Upper lobe of right lung (tissue), 1 donor: Measurements from ENCODE around the gene CHMP1A. TPM values are rescaled to one million over a fixed set of nuclear protein-coding genes. Genes with fewer than 3 reads are reported as not detected.

ENCODE experiments used
- ATAC-seq: fragments of 200-7000 bp; cut with Tn5 transposase; one replicate; pipeline ENCODE4 v1.9.1; 2020; ENCODE audit warnings: mild to moderate bottlenecking, moderate library complexity
- DNase-seq: peaks from one replicate; pipeline ENCODE4 v3.0.0-alpha.2; 2020
- H3K27ac ChIP-seq: fragments of 200-600 bp; one replicate; pipeline ENCODE4 v1.8.0; 2022
- H3K27me3 ChIP-seq: fragments of 200-600 bp; one replicate; pipeline ENCODE4 v1.8.0; 2022; ENCODE audit warnings: mild to moderate bottlenecking
- H3K36me3 ChIP-seq: fragments of 200-600 bp; one replicate; pipeline ENCODE4 v1.8.0; 2022
- H3K4me1 ChIP-seq: fragments of 200-600 bp; one replicate; pipeline ENCODE4 v1.8.0; 2022
- H3K4me3 ChIP-seq: fragments of 200-600 bp; one replicate; pipeline ENCODE4 v1.8.0; 2022; ENCODE audit warnings: mild to moderate bottlenecking
- H3K9me3 ChIP-seq: fragments of 200-600 bp; one replicate; pipeline ENCODE4 v1.8.0; 2022
- intact Hi-C: fragments of 100-400 bp; cut with DNase I; formaldehyde crosslinking; loops from one replicate; pipeline ENCODE4 v1.11.0; 2022
- total RNA-seq: library from RNA; stranded (reverse); fragmentation: NEBNext Ultra II Directional; extraction: Animal tissue kit (Norgen Biotek cat#: 25700); gene quantifications from one replicate; pipeline ENCODE4 v1.2.1, GENCODE V29; 2021
- TF ChIP-seq, protein P1 (sequence below): fragments of 200-600 bp; IDR thresholded peaks from one replicate; pipeline ENCODE4 v1.8.0; 2022; ENCODE audit warnings: antibody characterized with exemption
- donor health status: DM: no; HTN: yes; CAD: no; lungs with severe emphysema.

CHMP1A gene
- total RNA-seq, 1 donor from 2014 or later = 74.0 TPM

DNA sequence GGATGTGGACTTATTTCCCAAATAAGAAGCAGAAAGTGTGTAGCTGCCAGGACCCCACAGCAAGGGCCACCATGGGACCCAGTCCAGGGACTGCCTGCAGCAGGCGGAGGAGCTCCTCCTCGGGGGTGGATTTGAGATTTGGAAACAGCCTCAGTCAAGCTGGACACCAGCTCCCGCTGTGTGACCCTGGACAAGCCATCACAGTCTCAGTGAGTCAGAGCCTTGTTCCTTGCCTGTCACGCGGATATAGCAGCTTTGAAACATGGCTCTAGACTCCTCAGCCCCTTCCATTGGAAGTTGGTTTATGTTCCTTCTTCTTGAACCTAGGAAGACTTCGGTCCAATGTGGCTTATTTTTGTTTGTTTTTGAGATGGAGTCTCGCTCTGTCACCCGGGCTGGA, 56.6 kb downstream of the CHMP1A start:
- intact Hi-C loops = no loop called here
- ATAC-seq (no peak), DNase-seq (no peak)
- TF ChIP-seq, protein P1, sequence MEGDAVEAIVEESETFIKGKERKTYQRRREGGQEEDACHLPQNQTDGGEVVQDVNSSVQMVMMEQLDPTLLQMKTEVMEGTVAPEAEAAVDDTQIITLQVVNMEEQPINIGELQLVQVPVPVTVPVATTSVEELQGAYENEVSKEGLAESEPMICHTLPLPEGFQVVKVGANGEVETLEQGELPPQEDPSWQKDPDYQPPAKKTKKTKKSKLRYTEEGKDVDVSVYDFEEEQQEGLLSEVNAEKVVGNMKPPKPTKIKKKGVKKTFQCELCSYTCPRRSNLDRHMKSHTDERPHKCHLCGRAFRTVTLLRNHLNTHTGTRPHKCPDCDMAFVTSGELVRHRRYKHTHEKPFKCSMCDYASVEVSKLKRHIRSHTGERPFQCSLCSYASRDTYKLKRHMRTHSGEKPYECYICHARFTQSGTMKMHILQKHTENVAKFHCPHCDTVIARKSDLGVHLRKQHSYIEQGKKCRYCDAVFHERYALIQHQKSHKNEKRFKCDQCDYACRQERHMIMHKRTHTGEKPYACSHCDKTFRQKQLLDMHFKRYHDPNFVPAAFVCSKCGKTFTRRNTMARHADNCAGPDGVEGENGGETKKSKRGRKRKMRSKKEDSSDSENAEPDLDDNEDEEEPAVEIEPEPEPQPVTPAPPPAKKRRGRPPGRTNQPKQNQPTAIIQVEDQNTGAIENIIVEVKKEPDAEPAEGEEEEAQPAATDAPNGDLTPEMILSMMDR = no peak
- Histone ChIP-seq H3K9me3 (no peaks in the 10 kb centered on the region), H3K4me1 (peaks cover 9% of the 10 kb centered on the region), H3K27ac (no peak overlapping the region), H3K27me3 (no peaks in the 10 kb centered on the region), H3K4me3 (no peak overlapping the region), H3K36me3 (no peaks in the 10 kb centered on the region)

DNA sequence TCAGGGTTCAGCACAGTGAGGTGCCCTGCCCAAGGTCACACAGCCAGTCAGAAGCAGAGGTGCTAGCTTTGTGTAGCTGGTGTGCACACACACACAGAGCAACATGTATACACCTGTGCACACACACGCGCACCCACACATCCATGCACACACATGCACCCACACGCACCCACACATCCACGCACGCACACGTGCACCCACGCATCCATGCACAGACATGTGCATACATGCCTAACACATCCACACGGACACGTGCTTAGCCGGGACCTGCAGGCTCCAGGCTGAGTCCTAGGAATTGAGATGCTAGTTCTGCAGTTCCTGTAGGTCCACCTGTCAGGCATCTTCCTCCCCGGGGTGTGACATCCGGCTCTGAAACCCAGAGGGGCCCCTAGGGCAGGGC, 57.1 kb downstream of the CHMP1A start:
- Histone ChIP-seq H3K4me1 (peaks cover 9% of the 10 kb centered on the region), H3K36me3 (no peaks in the 10 kb centered on the region), H3K27ac (no peak overlapping the region), H3K4me3 (no peak overlapping the region), H3K9me3 (no peaks in the 10 kb centered on the region), H3K27me3 (no peaks in the 10 kb centered on the region)
- intact Hi-C loops = no loop called here
- TF ChIP-seq, protein P1 = no peak
- ATAC-seq (no peak), DNase-seq (no peak)

DNA sequence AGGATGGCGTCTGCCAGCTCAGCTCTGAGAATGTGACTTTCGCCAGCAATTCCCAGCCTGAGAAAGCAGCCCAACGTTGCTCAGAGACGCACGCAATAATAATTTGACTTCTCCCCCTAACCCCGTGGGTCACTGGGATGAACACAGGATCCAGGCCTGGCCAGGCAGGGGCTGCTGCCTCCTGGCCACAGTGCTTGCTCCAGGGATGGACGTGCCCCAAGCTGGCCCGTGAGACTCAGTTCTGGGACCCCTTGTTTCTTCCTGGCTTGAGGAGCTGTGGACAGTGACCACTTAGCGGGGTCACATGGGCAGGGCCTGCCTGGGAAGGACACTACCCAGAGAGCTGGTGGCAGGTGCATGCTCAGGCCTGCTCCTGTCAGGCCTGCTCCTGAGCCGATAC, 57.6 kb downstream of the CHMP1A start:
- DNase-seq (no peak), ATAC-seq (no peak)
- TF ChIP-seq, protein P1 = no peak
- H3K4me3 ChIP-seq = no peak overlapping the region
- no peaks in the 10 kb centered on the region for H3K36me3 ChIP-seq
- intact Hi-C loops = no loop called here
- H3K27ac ChIP-seq = no peak overlapping the region
- H3K27me3 ChIP-seq = no peaks in the 10 kb centered on the region
- H3K9me3 ChIP-seq = no peaks in the 10 kb centered on the region
- H3K4me1 ChIP-seq = peaks cover 9% of the 10 kb centered on the region

DNA sequence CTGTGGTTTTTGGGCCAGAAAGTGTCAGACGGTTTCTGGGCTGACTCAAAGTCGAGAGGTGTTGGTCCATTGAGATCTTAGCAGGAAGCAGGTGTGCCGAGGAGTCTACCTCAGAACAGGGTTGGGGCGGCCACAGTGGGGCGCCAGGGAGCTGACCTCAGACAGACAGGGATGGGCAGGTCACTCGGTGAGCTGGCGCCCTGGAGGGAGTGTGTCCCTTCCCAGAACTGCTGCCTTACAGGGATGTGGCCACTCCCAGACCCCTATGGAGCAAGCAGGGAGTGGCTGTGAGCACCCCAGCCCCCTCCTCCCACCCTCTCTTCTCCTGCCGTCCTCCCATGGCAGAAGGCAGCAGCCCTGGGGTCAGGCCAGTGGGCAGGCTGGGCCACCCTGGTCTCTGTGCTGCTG, 58.1 kb downstream of the CHMP1A start:
- Histone ChIP-seq H3K9me3 (no peaks in the 10 kb centered on the region), H3K36me3 (no peaks in the 10 kb centered on the region), H3K27ac (no peak overlapping the region), H3K4me1 (peaks cover 9% of the 10 kb centered on the region), H3K4me3 (no peak overlapping the region), H3K27me3 (no peaks in the 10 kb centered on the region)
- DNase-seq (no peak), ATAC-seq (peak; percentile 32)
- intact Hi-C loops = no loop called here
- TF ChIP-seq, protein P1 = peak; percentile 16

DNA sequence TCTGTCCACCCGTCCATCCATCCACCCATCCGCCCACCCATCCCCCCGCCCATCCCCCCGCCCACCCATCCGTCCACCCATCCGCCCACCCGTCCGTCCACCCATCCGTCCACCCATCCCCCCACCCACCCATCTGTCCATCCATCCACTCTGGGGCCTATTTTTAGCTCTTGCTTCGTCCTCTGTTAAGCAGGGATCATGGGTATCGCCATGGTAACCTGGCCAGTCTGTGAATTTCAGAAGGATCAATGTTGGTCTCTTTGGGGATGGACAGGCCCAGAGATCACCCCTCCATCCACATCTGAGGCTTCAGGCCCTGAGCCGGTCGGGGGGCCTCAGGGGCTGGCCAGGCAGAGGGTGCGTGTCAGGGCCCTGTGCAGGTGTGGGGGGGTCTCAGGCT, 59.3 kb downstream of the CHMP1A start:
- Histone ChIP-seq H3K27me3 (no peaks in the 10 kb centered on the region), H3K4me3 (no peak overlapping the region), H3K27ac (no peak overlapping the region), H3K36me3 (no peaks in the 10 kb centered on the region), H3K4me1 (peaks cover 9% of the 10 kb centered on the region), H3K9me3 (no peaks in the 10 kb centered on the region)
- DNase-seq = no peak
- ATAC-seq = no peak
- intact Hi-C loops = no loop called here
- TF ChIP-seq, protein P1 = no peak

DNA sequence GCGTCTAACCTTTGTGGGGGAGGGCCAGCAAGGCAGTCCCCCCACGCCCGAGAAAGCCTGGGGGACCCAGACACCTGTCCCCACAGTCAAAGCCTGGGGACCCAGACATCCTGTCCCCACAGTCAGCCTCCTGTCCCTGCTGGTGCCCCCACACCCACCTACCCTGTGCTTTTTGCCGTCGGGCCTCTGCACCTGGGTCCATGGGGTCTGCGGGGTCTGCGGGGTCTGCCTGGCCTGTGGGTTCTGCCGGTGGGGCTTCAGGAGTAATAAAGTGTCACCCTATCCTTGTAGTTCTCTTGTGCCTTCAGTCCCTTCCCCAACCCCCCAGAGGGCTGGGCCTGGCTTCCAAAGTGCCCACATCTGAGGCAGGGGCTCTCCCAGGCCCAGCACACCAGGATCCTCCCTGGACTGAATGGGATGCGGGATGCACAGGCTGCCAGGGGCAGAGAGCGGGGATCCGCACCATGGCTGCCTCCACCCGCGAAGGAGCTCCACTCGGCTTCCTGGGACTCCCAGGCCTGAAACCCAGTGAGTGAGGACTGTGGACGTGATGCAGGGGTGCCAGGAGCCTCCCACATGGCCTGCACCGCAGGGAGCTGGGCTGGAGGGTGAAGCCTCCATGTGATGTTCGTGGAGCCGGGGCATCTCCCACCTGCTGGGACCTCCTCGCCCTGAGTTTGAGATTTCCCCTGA, 60.4 kb downstream of the CHMP1A start:
- Histone ChIP-seq H3K4me3 (no peak overlapping the region), H3K27ac (no peak overlapping the region), H3K27me3 (no peaks in the 10 kb centered on the region), H3K4me1 (peaks cover 2% of the 10 kb centered on the region), H3K9me3 (no peaks in the 10 kb centered on the region), H3K36me3 (no peaks in the 10 kb centered on the region)
- no peak for ATAC-seq
- intact Hi-C loops = no loop called here
- DNase-seq = no peak
- TF ChIP-seq, protein P1 = no peak
